Right lobe of liver (tissue), 6 donors: ENCODE measurements around the gene KANK3. TPM values are rescaled to one million over a fixed set of nuclear protein-coding genes. Genes with fewer than 3 reads are reported as not detected.
"Not testable (repeated sequence)": the region's sequence is repeated elsewhere in the genome, so short reads cannot be mapped to it uniquely, and the experiment has no call there.

Experiments used
- ATAC-seq, 4 donors: fragments of 200-7000 bp; cut with Tn5 transposase; one replicate each; pipeline ENCODE4 v1.9.1; 2020; ENCODE audit warnings: mild to moderate bottlenecking in 4 of 4, moderate library complexity in 4 of 4
- DNase-seq, 3 donors: peaks; one replicate each; pipeline ENCODE4 v3.0.0-alpha.2; 2020
- H3K27ac ChIP-seq, 3 donors: fragments of 200-600 bp; one replicate each; pipeline ENCODE4 v1.8.0; 2022
- H3K27me3 ChIP-seq, 2 donors: fragments of 200-600 bp; one replicate each; pipeline ENCODE4 v1.8.0; 2022
- H3K36me3 ChIP-seq, 4 donors: fragments of 200-600 bp; sonication (generic) in 1 of 4; one replicate each; pipeline versions ENCODE4 v1.5.1 to v1.8.0; 2017 to 2022; ENCODE audit warnings: control low read depth in 1 of 4
- H3K4me1 ChIP-seq, 4 donors: fragments of 200-600 bp; sonication (generic) in 1 of 4; one replicate each; pipeline versions ENCODE4 v1.5.1 to v1.8.0; 2017 to 2022; ENCODE audit warnings: control low read depth in 1 of 4
- H3K4me3 ChIP-seq, 3 donors: fragments of 200-600 bp; one replicate each; pipeline ENCODE4 v1.8.0; 2022
- H3K9me3 ChIP-seq, 4 donors: fragments of 200-600 bp; sonication (generic) in 1 of 4; one replicate each; pipeline versions ENCODE4 v1.5.1 to v1.8.0; 2017 to 2022; ENCODE audit warnings: control low read depth in 1 of 4
- POLR2A ChIP-seq: fragments of 450-650 bp; IDR thresholded peaks from one replicate; pipeline ENCODE4 v1.6.1; 2017; ENCODE audit warnings: antibody characterized with exemption, mild to moderate bottlenecking
- WGBS: methylation state at CpG from one replicate; pipeline ENCODE4 v1.1.6; 2018; ENCODE audit warnings: low coverage, low lambda C conversion rate; ENCODE audit not compliant: insufficient coverage; ENCODE audit errors: missing lambda C conversion rate; 5-methylcytosine and 5-hydroxymethylcytosine counted together
- intact Hi-C, 2 donors: fragments of 100-400 bp; cut with DNase I; formaldehyde crosslinking; loops; one replicate each; pipeline versions ENCODE4 v1.11.2 to v1.14.1; 2022
- total RNA-seq, 6 experiments: library from RNA; depleted of rRNA in 2 of 6; stranded (reverse); fragments of >200 nt in 2 of 6; fragmentation: NEBNext Ultra II Directional in 3 of 6; extraction: Animal tissue kit (Norgen Biotek cat#: 25700) in 3 of 6; gene quantifications; one replicate each; pipeline versions ENCODE4 v1.1.0 to v1.2.4, GENCODE V29; 2016 to 2023
- TF ChIP-seq, protein P1 (sequence below), 4 donors: fragments of 200-600 bp in 3 of 4; fragments of 450-650 bp in 1 of 4; IDR thresholded peaks; one replicate each; pipeline versions ENCODE4 v1.5.1 to v1.8.0; 2016 to 2022; ENCODE audit warnings: antibody characterized with exemption in 4 of 4, mild to moderate bottlenecking in 2 of 4
- donor health status: DM: no; HTN: yes; CAD: no.
- donor health status: DM: no; HTN: no; CAD: no.
- donor health status: DM: no; HTN: no; CAD: no.
- donor health status: DM: no; HTN: yes; CAD: no.
- donor health status: DM: no; HTN: yes; CAD: no.

The KANK3 gene
- total RNA-seq, 6 experiments from 2014 or later = 2.9 to 6.0 (median 4.2) TPM

DNA sequence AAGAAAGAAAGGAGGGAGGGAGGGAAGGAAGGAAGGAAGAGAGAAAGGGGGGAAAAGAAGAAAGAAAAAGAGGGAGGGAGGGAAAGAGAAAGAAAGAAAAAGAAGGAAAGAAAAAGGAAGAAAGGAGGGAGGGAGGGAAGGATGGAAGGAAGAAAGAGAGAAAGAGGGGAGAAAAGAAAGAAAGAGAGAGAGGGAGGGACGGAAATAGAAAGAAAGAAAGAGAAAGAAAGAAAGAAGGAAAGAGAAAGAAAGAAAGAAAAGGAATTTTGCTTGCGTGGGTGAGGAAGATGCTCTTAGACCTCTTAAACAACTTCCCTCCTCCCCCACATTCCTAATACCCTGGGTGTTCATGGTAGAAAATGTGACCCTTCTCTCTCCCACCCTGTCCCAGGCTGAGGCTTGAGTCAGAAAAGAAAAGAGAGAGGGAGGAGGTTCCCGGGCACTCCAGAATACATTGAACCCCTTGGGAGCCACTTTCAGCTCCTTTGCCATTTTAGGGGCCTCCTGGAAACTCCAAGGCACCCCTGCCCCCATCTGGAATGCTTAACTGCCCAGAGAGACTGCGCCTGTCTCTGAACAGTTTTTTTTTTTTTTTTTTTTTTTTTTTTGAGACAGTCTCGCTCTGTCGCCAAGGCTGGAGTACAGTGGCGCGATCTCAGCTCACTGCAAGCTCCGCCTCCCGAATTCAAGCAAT is 9.2 kb upstream of the KANK3 start:
- H3K36me3 ChIP-seq = no peaks in the 10 kb centered on the region
- TF ChIP-seq POLR2A = no peak
- TF ChIP-seq, protein P1, sequence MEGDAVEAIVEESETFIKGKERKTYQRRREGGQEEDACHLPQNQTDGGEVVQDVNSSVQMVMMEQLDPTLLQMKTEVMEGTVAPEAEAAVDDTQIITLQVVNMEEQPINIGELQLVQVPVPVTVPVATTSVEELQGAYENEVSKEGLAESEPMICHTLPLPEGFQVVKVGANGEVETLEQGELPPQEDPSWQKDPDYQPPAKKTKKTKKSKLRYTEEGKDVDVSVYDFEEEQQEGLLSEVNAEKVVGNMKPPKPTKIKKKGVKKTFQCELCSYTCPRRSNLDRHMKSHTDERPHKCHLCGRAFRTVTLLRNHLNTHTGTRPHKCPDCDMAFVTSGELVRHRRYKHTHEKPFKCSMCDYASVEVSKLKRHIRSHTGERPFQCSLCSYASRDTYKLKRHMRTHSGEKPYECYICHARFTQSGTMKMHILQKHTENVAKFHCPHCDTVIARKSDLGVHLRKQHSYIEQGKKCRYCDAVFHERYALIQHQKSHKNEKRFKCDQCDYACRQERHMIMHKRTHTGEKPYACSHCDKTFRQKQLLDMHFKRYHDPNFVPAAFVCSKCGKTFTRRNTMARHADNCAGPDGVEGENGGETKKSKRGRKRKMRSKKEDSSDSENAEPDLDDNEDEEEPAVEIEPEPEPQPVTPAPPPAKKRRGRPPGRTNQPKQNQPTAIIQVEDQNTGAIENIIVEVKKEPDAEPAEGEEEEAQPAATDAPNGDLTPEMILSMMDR (IDR thresholded peaks at IDR 0.05) = no peak
- no peak for ATAC-seq
- H3K4me1 ChIP-seq = peaks cover 0 to 27% (median 12%) of the 10 kb centered on the region in 4 donors
- intact Hi-C loops = loop anchor here in 1 of 2 donors (10.0 kb wide), 1 partner anchor 53 kb away; no protein-coding TSS in a partner anchor
- H3K27ac ChIP-seq = no peak overlapping the region
- no peak overlapping the region for H3K4me3 ChIP-seq
- no peaks in the 10 kb centered on the region for H3K9me3 ChIP-seq
- H3K27me3 ChIP-seq = no peaks in the 10 kb centered on the region
- DNase-seq = no peak
- WGBS = 67% methylated on average over 4 of the region's 10 CpGs

DNA sequence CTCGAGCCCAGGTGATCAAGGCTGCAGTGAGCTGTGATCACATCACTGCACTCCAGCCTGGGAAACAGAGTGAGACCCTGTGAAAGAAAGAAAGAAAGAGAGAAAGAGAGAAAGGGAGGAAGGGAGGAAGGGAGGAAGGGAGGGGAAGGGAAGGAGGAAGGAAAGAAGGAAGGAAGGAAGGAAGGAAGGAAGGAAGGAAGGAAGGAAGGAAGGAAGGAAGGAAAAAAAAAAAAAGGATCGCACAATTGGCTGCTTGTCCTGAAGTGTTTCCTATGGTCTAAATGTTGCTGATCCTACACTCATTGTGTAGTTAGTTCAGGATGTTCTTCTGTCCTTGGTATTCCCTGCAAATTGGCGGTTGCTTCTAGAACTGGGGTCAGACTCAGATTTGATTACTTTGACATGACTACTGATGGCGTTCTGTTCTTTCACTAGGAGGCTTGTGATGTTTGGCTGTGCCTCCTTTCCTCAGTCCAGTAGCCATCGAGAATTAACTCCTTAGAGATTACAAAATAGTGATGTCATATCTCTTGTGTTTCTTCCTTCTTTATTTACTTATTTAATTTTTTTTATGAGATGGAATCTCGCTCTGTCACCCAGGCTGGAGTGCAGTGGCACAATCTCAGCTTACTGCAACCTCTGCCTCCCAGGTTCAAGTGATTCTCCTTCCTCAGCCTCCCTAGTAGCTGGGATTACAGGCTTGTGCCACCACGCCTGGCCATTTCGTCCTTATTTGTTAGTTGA is 6.7 kb upstream of the KANK3 start:
- H3K27me3 ChIP-seq, DNase-seq, H3K27ac ChIP-seq, H3K4me1 ChIP-seq, H3K36me3 ChIP-seq, ATAC-seq, H3K4me3 ChIP-seq, H3K9me3 ChIP-seq: not testable (repeated sequence)
- WGBS = 68% methylated on average over 6 of the region's 8 CpGs
- intact Hi-C loops = loop anchor here in 1 of 2 donors (10.0 kb wide), 1 partner anchor 55 kb away; no protein-coding TSS in a partner anchor

DNA sequence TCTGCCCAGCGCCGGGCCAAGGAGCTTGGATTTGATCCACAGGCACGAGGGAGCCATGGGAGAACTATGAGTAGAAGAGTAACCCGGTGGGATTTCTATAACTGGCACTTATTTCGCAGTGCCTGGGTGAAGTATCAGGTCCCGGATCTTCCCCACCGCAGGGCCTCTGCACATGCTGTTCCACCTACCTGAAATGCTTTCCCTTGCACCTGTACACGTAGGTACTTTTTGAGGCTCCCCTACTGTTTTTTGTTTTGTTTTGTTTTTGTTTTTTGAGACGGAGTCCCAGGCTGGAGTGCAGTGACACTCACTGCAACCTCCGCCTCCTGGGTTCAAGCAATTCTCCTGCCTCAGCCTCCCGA is 402 bp upstream of the KANK3 start:
- WGBS = 20% methylated on average over 2 of the region's 11 CpGs

DNA sequence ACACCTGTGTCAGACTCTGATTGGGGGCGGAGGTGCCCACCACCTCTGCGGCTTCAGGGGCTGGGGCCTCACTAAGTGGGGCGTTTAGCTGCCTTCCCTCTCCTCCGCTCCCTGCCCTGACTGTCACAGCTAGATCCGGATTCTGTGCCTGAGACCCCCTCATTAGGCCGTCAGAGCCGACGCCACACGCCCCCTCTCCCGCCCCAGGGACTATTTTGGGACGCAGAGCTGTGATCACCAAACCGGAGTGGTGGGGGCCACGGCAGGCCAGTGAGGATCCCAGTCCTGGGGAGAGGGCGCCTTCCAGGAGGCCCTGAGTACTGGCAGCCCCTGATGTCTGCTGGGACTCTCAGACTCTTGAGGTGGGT is 762 bp downstream of the KANK3 start:
- WGBS = 32% methylated on average over 11 of the region's 14 CpGs

More for the DNA sequence above, 402 bp upstream of the KANK3 start:
- Histone ChIP-seq H3K27ac (no peak overlapping the region), H3K4me1 (peaks cover 0 to 9% (median 0%) of the 10 kb centered on the region in 4 donors), H3K27me3 (no peaks in the 10 kb centered on the region), H3K4me3 (peak overlapping the region in 2 of 3 donors; percentile 39 to 55), H3K36me3 (no peaks in the 10 kb centered on the region), H3K9me3 (no peaks in the 10 kb centered on the region)
- ATAC-seq (no peak), DNase-seq (no peak)
- intact Hi-C loops = no loop called here
- no peak for TF ChIP-seq POLR2A
- TF ChIP-seq, protein P1 (IDR thresholded peaks at IDR 0.05) = no peak

DNA sequence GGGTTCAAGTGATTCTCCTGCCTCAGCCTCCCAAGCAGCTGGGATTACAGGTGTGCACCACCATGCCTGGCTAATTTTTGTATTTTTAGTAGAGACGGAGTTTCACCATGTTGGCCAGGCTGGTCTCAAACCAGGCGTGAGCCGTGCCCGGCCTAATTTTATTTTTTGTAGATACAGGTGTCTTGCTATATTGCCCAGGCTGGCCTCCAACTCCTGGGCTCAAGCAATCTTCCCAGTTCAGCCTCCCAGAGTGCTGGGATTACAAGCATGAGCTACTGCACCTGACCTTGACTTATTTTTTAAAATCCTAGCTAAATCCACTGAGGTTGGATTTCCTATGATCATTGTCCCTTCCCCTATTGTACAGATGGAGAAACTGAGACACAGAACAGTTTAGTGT is 1.6 kb downstream of the KANK3 start:
- intact Hi-C loops, H3K27me3 ChIP-seq, H3K9me3 ChIP-seq, H3K4me1 ChIP-seq, DNase-seq, ATAC-seq, H3K36me3 ChIP-seq, H3K4me3 ChIP-seq: not testable (repeated sequence)
- WGBS = no CpG with 5 or more reads among the region's 4 CpGs
- peak overlapping the region in 2 of 3 donors; percentile 16 to 18 for H3K27ac ChIP-seq

More for the DNA sequence above, 762 bp downstream of the KANK3 start:
- Histone ChIP-seq H3K36me3 (no peaks in the 10 kb centered on the region), H3K4me3 (peak overlapping the region; percentile 12 to 55 (median 52)), H3K9me3 (no peaks in the 10 kb centered on the region), H3K4me1 (peaks cover 0 to 9% (median 0%) of the 10 kb centered on the region in 4 donors), H3K27ac (peak overlapping the region; percentile 40 to 72 (median 68)), H3K27me3 (no peaks in the 10 kb centered on the region)
- ATAC-seq (no peak), DNase-seq (no peak)
- TF ChIP-seq, protein P1 (IDR thresholded peaks at IDR 0.05) = no peak
- TF ChIP-seq POLR2A = no peak
- intact Hi-C loops = no loop called here
